ENCODE results near the gene CFAP73. TPM values are rescaled to one million over a fixed set of nuclear protein-coding genes. Genes with fewer than 3 reads are reported as not detected.

Gene CFAP73
- polyA plus RNA-seq, 1 experiment = not detected

GRCh38 chr12:113144806-113145205 is 4.7 kb upstream of the CFAP73 start:
- TF ChIP-seq, protein P1, sequence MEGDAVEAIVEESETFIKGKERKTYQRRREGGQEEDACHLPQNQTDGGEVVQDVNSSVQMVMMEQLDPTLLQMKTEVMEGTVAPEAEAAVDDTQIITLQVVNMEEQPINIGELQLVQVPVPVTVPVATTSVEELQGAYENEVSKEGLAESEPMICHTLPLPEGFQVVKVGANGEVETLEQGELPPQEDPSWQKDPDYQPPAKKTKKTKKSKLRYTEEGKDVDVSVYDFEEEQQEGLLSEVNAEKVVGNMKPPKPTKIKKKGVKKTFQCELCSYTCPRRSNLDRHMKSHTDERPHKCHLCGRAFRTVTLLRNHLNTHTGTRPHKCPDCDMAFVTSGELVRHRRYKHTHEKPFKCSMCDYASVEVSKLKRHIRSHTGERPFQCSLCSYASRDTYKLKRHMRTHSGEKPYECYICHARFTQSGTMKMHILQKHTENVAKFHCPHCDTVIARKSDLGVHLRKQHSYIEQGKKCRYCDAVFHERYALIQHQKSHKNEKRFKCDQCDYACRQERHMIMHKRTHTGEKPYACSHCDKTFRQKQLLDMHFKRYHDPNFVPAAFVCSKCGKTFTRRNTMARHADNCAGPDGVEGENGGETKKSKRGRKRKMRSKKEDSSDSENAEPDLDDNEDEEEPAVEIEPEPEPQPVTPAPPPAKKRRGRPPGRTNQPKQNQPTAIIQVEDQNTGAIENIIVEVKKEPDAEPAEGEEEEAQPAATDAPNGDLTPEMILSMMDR (IDR thresholded peaks at IDR 0.05; ENCODE audit: low read depth, low read length) = no peak
- peaks cover 13% of the 10 kb centered on the region for H3K27me3 ChIP-seq (ENCODE audit: control insufficient read depth, insufficient read depth, low read length)
- no peak for DNase-seq (ENCODE audit: low read depth, low spot score)
- ChIA-PET CTCF (interaction anchor here (0.8 kb wide), 1 partner anchor 8 kb away, joined by 3 read pairs; no protein-coding TSS in a partner anchor), POLR2A (no interaction called here)
- H3K4me3 ChIP-seq (ENCODE audit: low read depth, low read length) = no peak overlapping the region
- no peaks in the 10 kb centered on the region for H3K9me3 ChIP-seq (ENCODE audit: control insufficient read depth, insufficient read depth, low read length)
- no peak overlapping the region for H3K27ac ChIP-seq (ENCODE audit: low read depth, low read length)

- Histone ChIP-seq H3K27ac (ENCODE audit: low read depth, low read length) (no peak overlapping the region), H3K27me3 (ENCODE audit: control insufficient read depth, insufficient read depth, low read length) (peaks cover 19% of the 10 kb centered on the region), H3K4me3 (ENCODE audit: low read depth, low read length) (no peak overlapping the region), H3K9me3 (ENCODE audit: control insufficient read depth, insufficient read depth, low read length) (no peaks in the 10 kb centered on the region)
- TF ChIP-seq, protein P1 (IDR thresholded peaks at IDR 0.05; ENCODE audit: low read depth, low read length) = no peak
- CTCF ChIA-PET = no interaction called here
- DNase-seq (ENCODE audit: low read depth, low spot score) = no peak
- POLR2A ChIA-PET = no interaction called here
These were observed 3.6 kb upstream of the CFAP73 start for GRCh38 chr12:113145720-113146551.

GRCh38 chr12:113146999-113147398 is 2.5 kb upstream of the CFAP73 start:
- no peak overlapping the region for H3K4me3 ChIP-seq (ENCODE audit: low read depth, low read length)
- ChIA-PET POLR2A (no interaction called here), CTCF (interaction anchor here (0.6 kb wide), 1 partner anchor 58 kb away, joined by 3 read pairs; no protein-coding TSS in a partner anchor)
- no peak for DNase-seq (ENCODE audit: low read depth, low spot score)
- no peaks in the 10 kb centered on the region for H3K9me3 ChIP-seq (ENCODE audit: control insufficient read depth, insufficient read depth, low read length)
- TF ChIP-seq, protein P1 (IDR thresholded peaks at IDR 0.05; ENCODE audit: low read depth, low read length) = no peak
- H3K27me3 ChIP-seq (ENCODE audit: control insufficient read depth, insufficient read depth, low read length) = peaks cover 23% of the 10 kb centered on the region
- H3K27ac ChIP-seq (ENCODE audit: low read depth, low read length) = no peak overlapping the region

DNA sequence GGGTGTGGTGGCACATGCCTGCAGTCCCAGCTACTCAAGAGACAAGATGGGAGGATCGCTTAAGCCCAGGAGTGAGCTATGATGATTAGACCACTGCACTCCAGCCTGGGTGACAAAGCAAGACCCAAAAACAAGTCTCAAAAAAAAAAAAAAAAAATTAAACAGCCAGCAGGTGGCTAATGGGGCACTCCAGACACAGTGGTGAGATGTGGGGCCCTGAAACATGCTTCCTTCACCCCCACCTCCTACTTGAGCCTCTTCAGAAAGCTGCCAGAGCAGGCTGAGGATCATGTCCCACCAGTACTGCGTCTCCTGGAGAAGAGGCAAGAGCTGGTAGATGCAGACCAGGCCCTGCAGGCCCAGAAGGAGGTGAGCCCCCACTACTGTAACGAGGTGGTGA is 2.1 kb downstream of the CFAP73 start:
- DNase-seq (ENCODE audit: low read depth, low spot score) = no peak
- H3K27ac ChIP-seq (ENCODE audit: low read depth, low read length) = no peak overlapping the region
- H3K9me3 ChIP-seq (ENCODE audit: control insufficient read depth, insufficient read depth, low read length) = no peaks in the 10 kb centered on the region; the same call in 1 of the 2 replicates
- ChIA-PET POLR2A (no interaction called here), CTCF (interaction anchor here (0.6 to 6.1 kb wide), 2 partner anchors 102 to 903 kb away, joined by 7 to 45 read pairs; no protein-coding TSS in a partner anchor)
- H3K27me3 ChIP-seq (ENCODE audit: control insufficient read depth, insufficient read depth, low read length) = peaks cover 48% of the 10 kb centered on the region
- H3K4me3 ChIP-seq (ENCODE audit: low read depth, low read length) = no peak overlapping the region
- TF ChIP-seq, protein P1 (IDR thresholded peaks at IDR 0.05; ENCODE audit: low read depth, low read length) = no peak

- no peak for DNase-seq (ENCODE audit: low read depth, low spot score)
- ChIA-PET CTCF (interaction anchor here (1.0 to 6.1 kb wide), 8 partner anchors 8 to 252 kb away, joined by 3 to 45 read pairs (median 4); no protein-coding TSS in a partner anchor), POLR2A (no interaction called here)
- Histone ChIP-seq H3K27me3 (ENCODE audit: control insufficient read depth, insufficient read depth, low read length) (peaks cover 48% of the 10 kb centered on the region), H3K27ac (ENCODE audit: low read depth, low read length) (no peak overlapping the region), H3K9me3 (ENCODE audit: control insufficient read depth, insufficient read depth, low read length) (no peaks in the 10 kb centered on the region; the same call in 1 of the 2 replicates), H3K4me3 (ENCODE audit: low read depth, low read length) (no peak overlapping the region; the same call in 1 of the 2 replicates)
- TF ChIP-seq, protein P1 (IDR thresholded peaks at IDR 0.05; ENCODE audit: low read depth, low read length) = no peak
These were observed 2.8 kb downstream of the CFAP73 start for GRCh38 chr12:113152196-113152834.

All from AG04450 (cell line).